HepG2 (cell line): ENCODE data around the gene WDR89. TPM values are rescaled to one million over a fixed set of nuclear protein-coding genes. Genes with fewer than 3 reads are reported as not detected.

ENCODE experiments used
- CBX5 ChIP-seq: sonication (generic); formaldehyde crosslinking; IDR thresholded peaks from 2 replicates; pipeline ENCODE4 v1.4.0; 2020; ENCODE audit warnings: missing genetic modification reagents, borderline replicate concordance
- HMGA1 ChIP-seq: sonication (generic); formaldehyde crosslinking; conservative IDR thresholded peaks from 2 replicates; pipeline ENCODE4 v1.4.0; 2020; ENCODE audit warnings: missing genetic modification reagents
- LCORL ChIP-seq, 2 experiments: fragments of 450-650 bp in 1 of 2; sonication (generic) in 1 of 2; formaldehyde crosslinking in 1 of 2; IDR thresholded peaks; 2 replicates each; pipeline versions ENCODE4 v1.5.0 to v1.6.1; 2017 to 2020; ENCODE audit warnings: antibody characterized with exemption in 1 of 2, missing genetic modification reagents in 1 of 2
- PLRG1 ChIP-seq: fragments of 450-650 bp; conservative IDR thresholded peaks from 2 replicates; pipeline ENCODE4 v1.6.1; 2016
- SRSF1 ChIP-seq: fragments of 200-400 bp; formaldehyde crosslinking; optimal IDR thresholded peaks from 2 replicates; pipeline ENCODE3; 2017; ENCODE audit warnings: mild to moderate bottlenecking, low read depth, low read length, moderate library complexity
- ZNF256 ChIP-seq: sonication (generic); formaldehyde crosslinking; conservative IDR thresholded peaks from 2 replicates; pipeline ENCODE4 v1.4.0; 2020; ENCODE audit warnings: missing genetic modification reagents
- ZNF432 ChIP-seq: sonication (generic); formaldehyde crosslinking; IDR thresholded peaks from 2 replicates; pipeline ENCODE4 v1.5.0; 2020; ENCODE audit warnings: missing genetic modification reagents, mild to moderate bottlenecking, borderline replicate concordance
- ZNF44 ChIP-seq: sonication (generic); formaldehyde crosslinking; IDR thresholded peaks from 2 replicates; pipeline ENCODE4 v1.5.1; 2020; ENCODE audit warnings: mild to moderate bottlenecking, missing genetic modification reagents
- ZNF567 ChIP-seq: sonication (generic); formaldehyde crosslinking; IDR thresholded peaks from 2 replicates; pipeline ENCODE4 v1.8.1; 2023; ENCODE audit warnings: mild to moderate bottlenecking, missing genetic modification reagents, borderline replicate concordance
- polyA plus RNA-seq, 8 experiments: library from polyadenylated mRNA; depleted of rRNA in 3 of 8; stranded (reverse) in 7 of 8; unstranded in 1 of 8; fragments of >200 nt; fragmentation: Illumina TruSeq in 4 of 8; extraction: Trizol in 4 of 8; gene quantifications; 2 replicates each; pipeline versions ENCODE4 v1.2.1 to v1.2.3, GENCODE V29; 2011 to 2016; ENCODE audit warnings: low read depth in 4 of 8, missing spikeins in 1 of 8, mixed read lengths in 1 of 8; ENCODE audit not compliant: insufficient read depth in 1 of 8
- total RNA-seq, 5 experiments: library from RNA; depleted of rRNA; stranded (reverse); fragments of >200 nt; fragmentation: Illumina TruSeq; extraction: Trizol; gene quantifications; 2 replicates each; pipeline ENCODE4 v1.2.3, GENCODE V29; 2016; ENCODE audit warnings: low read depth in 1 of 5
- TF ChIP-seq, protein P1 (sequence below): sonication (generic); formaldehyde crosslinking; IDR thresholded peaks from 2 replicates; pipeline ENCODE4 v1.5.1; 2020; ENCODE audit warnings: mild to moderate bottlenecking, missing genetic modification reagents
- TF ChIP-seq, protein P2 (sequence below): sonication (generic); formaldehyde crosslinking; IDR thresholded peaks from 2 replicates; pipeline ENCODE4 v1.5.1; 2020; ENCODE audit warnings: missing genetic modification reagents, mild to moderate bottlenecking, borderline replicate concordance
- TF ChIP-seq, protein P3 (sequence below): sonication (generic); formaldehyde crosslinking; IDR thresholded peaks from 2 replicates; pipeline ENCODE4 v1.4.0; 2020; ENCODE audit warnings: mild to moderate bottlenecking, missing genetic modification reagents
- TF ChIP-seq, protein P4 (sequence below), 2 experiments: sonication (generic) in 1 of 2; formaldehyde crosslinking in 1 of 2; IDR thresholded peaks; 2 replicates each; pipeline versions ENCODE4 v1.6.1 to v1.9.0; 2014 to 2022; ENCODE audit warnings: antibody characterized with exemption in 1 of 2, borderline replicate concordance in 1 of 2, inconsistent platforms in 1 of 2, low read depth in 1 of 2, missing genetic modification reagents in 1 of 2

WDR89 gene
- total and polyA plus RNA-seq, 2 of the 13 experiments (the other 11 are each of a cell fraction or from before 2014, with no cell fraction given): 5.2 to 20.1 TPM

DNA sequence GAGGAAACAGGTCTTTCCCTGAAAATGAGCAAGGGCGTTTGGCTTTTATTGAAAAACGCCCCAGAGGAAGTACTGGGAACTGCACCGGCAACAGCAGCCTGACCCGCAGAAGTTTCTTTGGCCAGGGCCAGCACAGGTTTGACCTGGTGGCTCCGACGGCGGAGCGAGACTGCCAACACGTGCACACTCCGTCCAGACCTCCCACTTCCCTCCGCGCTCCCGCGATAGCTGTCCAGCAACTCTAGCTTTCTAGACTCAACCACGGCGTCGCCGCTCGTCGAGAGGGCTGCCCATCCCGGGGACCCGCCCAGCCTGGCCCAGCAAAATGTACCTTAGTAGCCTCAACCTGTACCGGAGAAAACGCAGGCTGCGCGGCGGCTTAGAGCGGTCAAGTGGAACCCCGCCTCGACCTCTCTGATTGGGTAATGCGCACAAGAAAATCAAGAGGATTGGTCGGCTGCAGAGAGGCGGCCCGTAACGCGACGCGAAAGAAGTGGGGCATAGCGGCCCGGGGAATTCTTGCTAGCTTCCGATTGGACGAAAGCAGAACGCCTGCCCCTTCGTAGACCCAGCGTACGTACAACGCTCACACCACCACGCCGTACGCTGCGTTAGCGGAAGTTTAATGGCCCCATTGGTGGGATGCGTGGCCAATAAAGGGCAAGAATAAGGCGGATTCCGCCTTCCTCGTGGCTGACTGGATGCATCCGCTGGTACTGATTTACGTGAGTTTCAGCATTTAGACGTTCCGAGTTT lies at the start of gene WDR89 (continued):
- TF ChIP-seq, protein P1, sequence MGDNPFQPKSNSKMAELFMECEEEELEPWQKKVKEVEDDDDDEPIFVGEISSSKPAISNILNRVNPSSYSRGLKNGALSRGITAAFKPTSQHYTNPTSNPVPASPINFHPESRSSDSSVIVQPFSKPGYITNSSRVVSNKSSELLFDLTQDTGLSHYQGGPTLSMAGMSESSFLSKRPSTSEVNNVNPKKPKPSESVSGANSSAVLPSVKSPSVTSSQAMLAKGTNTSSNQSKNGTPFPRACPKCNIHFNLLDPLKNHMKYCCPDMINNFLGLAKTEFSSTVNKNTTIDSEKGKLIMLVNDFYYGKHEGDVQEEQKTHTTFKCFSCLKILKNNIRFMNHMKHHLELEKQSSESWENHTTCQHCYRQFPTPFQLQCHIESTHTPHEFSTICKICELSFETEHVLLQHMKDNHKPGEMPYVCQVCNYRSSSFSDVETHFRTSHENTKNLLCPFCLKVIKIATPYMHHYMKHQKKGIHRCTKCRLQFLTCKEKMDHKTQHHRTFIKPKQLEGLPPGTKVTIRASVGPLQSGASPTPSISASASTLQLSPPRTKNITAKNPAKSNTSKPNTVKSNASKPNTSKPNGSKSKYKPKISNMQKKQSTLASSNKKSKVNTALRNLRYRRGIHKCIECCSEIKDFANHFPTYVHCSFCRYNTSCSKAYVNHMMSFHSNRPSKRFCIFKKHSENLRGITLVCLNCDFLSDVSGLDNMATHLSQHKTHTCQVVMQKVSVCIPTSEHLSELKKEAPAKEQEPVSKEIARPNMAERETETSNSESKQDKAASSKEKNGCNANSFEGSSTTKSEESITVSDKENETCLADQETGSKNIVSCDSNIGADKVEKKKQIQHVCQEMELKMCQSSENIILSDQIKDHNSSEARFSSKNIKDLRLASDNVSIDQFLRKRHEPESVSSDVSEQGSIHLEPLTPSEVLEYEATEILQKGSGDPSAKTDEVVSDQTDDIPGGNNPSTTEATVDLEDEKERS: peak; percentile 66; the same call in 1 of the 2 replicates
- TF ChIP-seq, protein P2, sequence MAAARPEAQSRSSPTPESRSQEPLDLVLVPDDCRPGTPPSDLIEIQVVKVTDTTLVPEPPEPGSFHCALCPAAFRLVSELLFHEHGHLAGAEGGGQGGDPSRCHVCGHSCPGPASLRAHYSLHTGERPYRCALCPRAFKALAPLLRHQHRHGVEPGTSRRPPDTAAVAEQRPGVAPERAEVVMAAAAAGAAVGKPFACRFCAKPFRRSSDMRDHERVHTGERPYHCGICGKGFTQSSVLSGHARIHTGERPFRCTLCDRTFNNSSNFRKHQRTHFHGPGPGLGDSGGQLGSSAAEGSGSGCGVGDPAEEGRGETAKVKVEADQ (CRISPR knock-in tag): peak; percentile 47; the same call in 1 of the 2 replicates
- peak; percentile 95; the same call in 1 of the 2 replicates for TF ChIP-seq ZNF44 (CRISPR knock-in tag)
- peak; percentile 91; the same call in 1 of the 2 replicates for TF ChIP-seq ZNF256 (CRISPR knock-in tag)
- TF ChIP-seq, protein P3, sequence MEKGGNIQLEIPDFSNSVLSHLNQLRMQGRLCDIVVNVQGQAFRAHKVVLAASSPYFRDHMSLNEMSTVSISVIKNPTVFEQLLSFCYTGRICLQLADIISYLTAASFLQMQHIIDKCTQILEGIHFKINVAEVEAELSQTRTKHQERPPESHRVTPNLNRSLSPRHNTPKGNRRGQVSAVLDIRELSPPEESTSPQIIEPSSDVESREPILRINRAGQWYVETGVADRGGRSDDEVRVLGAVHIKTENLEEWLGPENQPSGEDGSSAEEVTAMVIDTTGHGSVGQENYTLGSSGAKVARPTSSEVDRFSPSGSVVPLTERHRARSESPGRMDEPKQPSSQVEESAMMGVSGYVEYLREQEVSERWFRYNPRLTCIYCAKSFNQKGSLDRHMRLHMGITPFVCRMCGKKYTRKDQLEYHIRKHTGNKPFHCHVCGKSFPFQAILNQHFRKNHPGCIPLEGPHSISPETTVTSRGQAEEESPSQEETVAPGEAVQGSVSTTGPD: no peak; the same call in 1 of the 2 replicates
- TF ChIP-seq SRSF1: no peak
- TF ChIP-seq ZNF567 (CRISPR knock-in tag): no peak
- no peak for TF ChIP-seq LCORL (IDR thresholded peaks at IDR 0.05)
- peak; percentile 88 for TF ChIP-seq LCORL (CRISPR knock-in tag; IDR thresholded peaks at IDR 0.05)
- peak; percentile 83 for TF ChIP-seq CBX5 (CRISPR knock-in tag)
- TF ChIP-seq, protein P4, sequence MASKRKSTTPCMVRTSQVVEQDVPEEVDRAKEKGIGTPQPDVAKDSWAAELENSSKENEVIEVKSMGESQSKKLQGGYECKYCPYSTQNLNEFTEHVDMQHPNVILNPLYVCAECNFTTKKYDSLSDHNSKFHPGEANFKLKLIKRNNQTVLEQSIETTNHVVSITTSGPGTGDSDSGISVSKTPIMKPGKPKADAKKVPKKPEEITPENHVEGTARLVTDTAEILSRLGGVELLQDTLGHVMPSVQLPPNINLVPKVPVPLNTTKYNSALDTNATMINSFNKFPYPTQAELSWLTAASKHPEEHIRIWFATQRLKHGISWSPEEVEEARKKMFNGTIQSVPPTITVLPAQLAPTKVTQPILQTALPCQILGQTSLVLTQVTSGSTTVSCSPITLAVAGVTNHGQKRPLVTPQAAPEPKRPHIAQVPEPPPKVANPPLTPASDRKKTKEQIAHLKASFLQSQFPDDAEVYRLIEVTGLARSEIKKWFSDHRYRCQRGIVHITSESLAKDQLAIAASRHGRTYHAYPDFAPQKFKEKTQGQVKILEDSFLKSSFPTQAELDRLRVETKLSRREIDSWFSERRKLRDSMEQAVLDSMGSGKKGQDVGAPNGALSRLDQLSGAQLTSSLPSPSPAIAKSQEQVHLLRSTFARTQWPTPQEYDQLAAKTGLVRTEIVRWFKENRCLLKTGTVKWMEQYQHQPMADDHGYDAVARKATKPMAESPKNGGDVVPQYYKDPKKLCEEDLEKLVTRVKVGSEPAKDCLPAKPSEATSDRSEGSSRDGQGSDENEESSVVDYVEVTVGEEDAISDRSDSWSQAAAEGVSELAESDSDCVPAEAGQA (IDR thresholded peaks at IDR 0.05; ENCODE audit: low read depth): peak; percentile 31; the same call in 1 of the 2 replicates
- TF ChIP-seq, protein P4 (CRISPR knock-in tag; IDR thresholded peaks at IDR 0.05; ENCODE audit: borderline replicate concordance): peak; percentile 93; the same call in 1 of the 2 replicates
- no peak for TF ChIP-seq ZNF432 (CRISPR knock-in tag)
- no peak for TF ChIP-seq HMGA1 (CRISPR knock-in tag)
- TF ChIP-seq PLRG1: no peak
